Keratinocyte (primary cell): Measurements from ENCODE around the gene TDRD9. TPM values are rescaled to one million over a fixed set of nuclear protein-coding genes. Genes with fewer than 3 reads are reported as not detected.

Experiments
- DNase-seq: peaks from one replicate; pipeline ENCODE4 v3.0.0-alpha.2; 2011; ENCODE audit warnings: low read depth, missing footprints, low spot score
- FAIRE-seq: peaks from 2 replicates; lab custom pipeline; 2011; peaks lifted over from hg19 to GRCh38; lab: Jason Lieb, UNC
- H2AFZ ChIP-seq: 2 replicates; pipeline ENCODE4 v1.6.0; 2012; ENCODE audit warnings: low read length, control low read depth, inconsistent platforms; ENCODE audit not compliant: control insufficient read depth
- H3K27ac ChIP-seq: 2 replicates; pipeline ENCODE4 v1.5.1; 2011; ENCODE audit warnings: low read length; ENCODE audit not compliant: control insufficient read depth, insufficient read depth
- H3K27me3 ChIP-seq: 3 replicates; pipeline ENCODE4 v1.6.0; 2011; ENCODE audit warnings: low read length; ENCODE audit not compliant: control insufficient read depth, insufficient read depth; ENCODE audit errors: extremely low read depth
- H3K36me3 ChIP-seq, 2 experiments: 2 replicates in 1 of 2; 3 replicates in 1 of 2; pipeline ENCODE4 v1.5.1; 2011; ENCODE audit warnings: low read length in 2 of 2, mild to moderate bottlenecking in 1 of 2; ENCODE audit not compliant: control insufficient read depth in 2 of 2, insufficient read depth in 2 of 2; ENCODE audit errors: extremely low read depth in 1 of 2
- H3K4me1 ChIP-seq: 3 replicates; pipeline ENCODE4 v1.5.1; 2011; ENCODE audit warnings: low read length; ENCODE audit not compliant: control insufficient read depth, insufficient read depth; ENCODE audit errors: extremely low read depth
- H3K4me2 ChIP-seq: 3 replicates; pipeline ENCODE4 v1.6.0; 2011; ENCODE audit warnings: low read depth, low read length; ENCODE audit not compliant: control insufficient read depth, insufficient read depth; ENCODE audit errors: extremely low read depth
- H3K4me3 ChIP-seq, 3 experiments: fragments of 200-600 bp in 1 of 3; sonication (generic) in 1 of 3; 2 replicates in 2 of 3; 3 replicates in 1 of 3; pipeline ENCODE4 v1.5.1; 2011 to 2016; ENCODE audit warnings: low read length in 3 of 3, mild to moderate bottlenecking in 3 of 3, control low read depth in 2 of 3, inconsistent platforms in 1 of 3, low read depth in 1 of 3, mixed read lengths in 1 of 3, mixed run types in 1 of 3, moderate library complexity in 1 of 3; ENCODE audit not compliant: control insufficient read depth in 2 of 3, insufficient read depth in 2 of 3; ENCODE audit errors: extremely low read depth in 1 of 3
- H3K79me2 ChIP-seq: 2 replicates; pipeline ENCODE4 v1.6.0; 2012; ENCODE audit warnings: low read length; ENCODE audit not compliant: control insufficient read depth, insufficient read depth
- H3K9ac ChIP-seq: 3 replicates; pipeline ENCODE4 v1.6.0; 2011; ENCODE audit warnings: low read length; ENCODE audit not compliant: control insufficient read depth, insufficient read depth; ENCODE audit errors: extremely low read depth
- H3K9me1 ChIP-seq: 3 replicates; pipeline ENCODE4 v1.6.0; 2011; ENCODE audit warnings: low read length; ENCODE audit not compliant: control insufficient read depth, insufficient read depth; ENCODE audit errors: extremely low read depth
- H3K9me3 ChIP-seq: 2 replicates; pipeline ENCODE4 v1.5.1; 2012; ENCODE audit warnings: low read depth, low read length; ENCODE audit not compliant: control insufficient read depth
- H4K20me1 ChIP-seq: 3 replicates; pipeline ENCODE4 v1.6.0; 2011; ENCODE audit warnings: low read length; ENCODE audit not compliant: control insufficient read depth, insufficient read depth; ENCODE audit errors: extremely low read depth
- EZH2 ChIP-seq: IDR thresholded peaks from one replicate; pipeline ENCODE4 v1.6.1; 2012; ENCODE audit warnings: inconsistent platforms, mild to moderate bottlenecking, low read length, moderate library complexity
- dilution Hi-C: fragments of 300-500 bp; cut with MboI; formaldehyde crosslinking; loops from one replicate; pipeline ENCODE4 v1.7.0; 2020; ENCODE audit warnings: low sequenced_read_pairs; ENCODE audit not compliant: extremely low pct_ligation_motif_present
- polyA plus RNA-seq, 5 experiments: library from polyadenylated mRNA; depleted of rRNA in 3 of 5; stranded (reverse) in 3 of 5; stranded (forward) in 1 of 5; unstranded in 1 of 5; fragments of >200 nt; gene quantifications; 1 replicate in 1 of 5; 2 replicates in 3 of 5; 3 replicates in 1 of 5; pipeline versions ENCODE4 v1.2.1 to v1.2.3, GENCODE V29; 2011 to 2012; ENCODE audit warnings: missing spikeins in 2 of 5, low read depth in 1 of 5, low replicate concordance in 1 of 5
- TF ChIP-seq, protein P1 (sequence below), 3 experiments: IDR thresholded peaks in 1 of 3; conservative IDR thresholded peaks in 1 of 3; optimal IDR thresholded peaks in 1 of 3; 2 replicates in 2 of 3; 3 replicates in 1 of 3; pipeline versions ENCODE3 to v1.5.1; 2011; ENCODE audit warnings: low read length in 3 of 3, mild to moderate bottlenecking in 3 of 3, moderate library complexity in 2 of 3, control low read depth in 1 of 3, inconsistent platforms in 1 of 3; ENCODE audit not compliant: insufficient read depth in 2 of 3; ENCODE audit errors: extremely low read depth in 1 of 3

Gene TDRD9
- polyA plus RNA-seq, 1 donor (not counting 4 experiments of a cell fraction or from before 2014, with no cell fraction given) = 0.10 TPM

GRCh38 chr14:104066719-104067295 lies 138.6 kb downstream of the TDRD9 start:
- H3K9me1 ChIP-seq = no peaks in the 10 kb centered on the region
- DNase-seq (no peak), FAIRE-seq (no peak)
- no peaks in the 10 kb centered on the region for H3K4me1 ChIP-seq
- H3K9me3 ChIP-seq = no peaks in the 10 kb centered on the region
- H3K27me3 ChIP-seq = peaks cover 7% of the 10 kb centered on the region
- no peaks in the 10 kb centered on the region for H3K79me2 ChIP-seq
- H3K36me3 ChIP-seq = no peaks in the 10 kb centered on the region
- H3K27ac ChIP-seq = no peak overlapping the region
- no peak for TF ChIP-seq EZH2
- TF ChIP-seq, protein P1, sequence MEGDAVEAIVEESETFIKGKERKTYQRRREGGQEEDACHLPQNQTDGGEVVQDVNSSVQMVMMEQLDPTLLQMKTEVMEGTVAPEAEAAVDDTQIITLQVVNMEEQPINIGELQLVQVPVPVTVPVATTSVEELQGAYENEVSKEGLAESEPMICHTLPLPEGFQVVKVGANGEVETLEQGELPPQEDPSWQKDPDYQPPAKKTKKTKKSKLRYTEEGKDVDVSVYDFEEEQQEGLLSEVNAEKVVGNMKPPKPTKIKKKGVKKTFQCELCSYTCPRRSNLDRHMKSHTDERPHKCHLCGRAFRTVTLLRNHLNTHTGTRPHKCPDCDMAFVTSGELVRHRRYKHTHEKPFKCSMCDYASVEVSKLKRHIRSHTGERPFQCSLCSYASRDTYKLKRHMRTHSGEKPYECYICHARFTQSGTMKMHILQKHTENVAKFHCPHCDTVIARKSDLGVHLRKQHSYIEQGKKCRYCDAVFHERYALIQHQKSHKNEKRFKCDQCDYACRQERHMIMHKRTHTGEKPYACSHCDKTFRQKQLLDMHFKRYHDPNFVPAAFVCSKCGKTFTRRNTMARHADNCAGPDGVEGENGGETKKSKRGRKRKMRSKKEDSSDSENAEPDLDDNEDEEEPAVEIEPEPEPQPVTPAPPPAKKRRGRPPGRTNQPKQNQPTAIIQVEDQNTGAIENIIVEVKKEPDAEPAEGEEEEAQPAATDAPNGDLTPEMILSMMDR (optimal IDR thresholded peaks at IDR 0.05 in 1 of 3, IDR thresholded peaks at IDR 0.05 in 1 of 3, conservative IDR thresholded peaks at IDR 0.05 in 1 of 3; ENCODE audit: extremely low read depth in 1 of 3, insufficient read depth in 2 of 3, low read length in 3 of 3) = no peak
- H2AFZ ChIP-seq = no peak overlapping the region
- H4K20me1 ChIP-seq = no peaks in the 10 kb centered on the region
- dilution Hi-C loops = no loop called here
- H3K4me2 ChIP-seq = no peak overlapping the region
- H3K9ac ChIP-seq = no peak overlapping the region
- no peak overlapping the region for H3K4me3 ChIP-seq

DNA sequence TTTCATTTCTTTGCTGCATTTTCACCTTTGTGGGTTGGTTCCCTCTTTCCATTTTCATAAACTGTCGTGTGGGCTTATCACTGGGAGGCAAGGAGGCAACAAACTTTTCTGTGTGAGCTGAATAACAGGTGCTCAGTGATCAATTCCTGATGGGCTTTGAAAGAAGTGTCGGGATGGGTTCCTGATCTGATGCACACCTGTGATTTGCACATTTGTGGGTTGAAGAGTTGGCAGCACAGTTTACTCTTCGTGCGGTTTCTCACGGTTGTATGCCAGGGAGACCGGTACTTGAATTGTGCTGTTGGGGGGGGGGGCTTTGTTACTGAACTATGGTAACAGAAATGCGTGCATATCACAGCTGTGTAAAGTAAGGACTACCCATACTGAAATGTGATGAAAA lies 141.3 kb downstream of the TDRD9 start:
- no peak for FAIRE-seq

More for the DNA sequence above, 141.3 kb downstream of the TDRD9 start:
- H3K36me3 ChIP-seq = no peaks in the 10 kb centered on the region
- no peak overlapping the region for H2AFZ ChIP-seq
- no peak overlapping the region for H3K4me3 ChIP-seq
- DNase-seq = no peak
- H3K4me2 ChIP-seq = no peak overlapping the region
- dilution Hi-C loops = no loop called here
- H3K4me1 ChIP-seq = no peaks in the 10 kb centered on the region
- no peaks in the 10 kb centered on the region for H3K9me1 ChIP-seq
- no peaks in the 10 kb centered on the region for H3K9me3 ChIP-seq
- peaks cover under 1% of the 10 kb centered on the region for H3K27me3 ChIP-seq
- H3K27ac ChIP-seq = no peak overlapping the region
- TF ChIP-seq, protein P1 (optimal IDR thresholded peaks at IDR 0.05 in 1 of 3, IDR thresholded peaks at IDR 0.05 in 1 of 3, conservative IDR thresholded peaks at IDR 0.05 in 1 of 3; ENCODE audit: extremely low read depth in 1 of 3, insufficient read depth in 2 of 3, low read length in 3 of 3) = no peak
- no peak for TF ChIP-seq EZH2
- H3K79me2 ChIP-seq = no peaks in the 10 kb centered on the region
- no peaks in the 10 kb centered on the region for H4K20me1 ChIP-seq
- no peak overlapping the region for H3K9ac ChIP-seq
